Stimulated activated effector memory CD8-positive, alpha-beta T cell treated with anti-CD3 and anti-CD28 coated beads, Interleukin-12 subunit alpha, Interleukin-12 subunit beta, amount 100 ng/mL, for 72 hours (primary cell): ENCODE results near the gene STAT5A.
A peak's percentile ranks its signal among the peaks of the same experiment; 100 is the strongest.
"Not testable (repeated sequence)": the region's sequence is repeated elsewhere in the genome, so short reads cannot be mapped to it uniquely, and the experiment has no call there.

Source experiments
- ATAC-seq: fragments of 150-1000 bp; cut with Tn5 transposase; 2 replicates; pipeline ENCODE4 v1.10.0; 2021
- DNase-seq, 2 donors: peaks; one replicate each; pipeline ENCODE4 v3.0.0; 2021 to 2022; ENCODE audit warnings: low spot score in 2 of 2
- H3K27ac Mint-ChIP-seq: one replicate; pipeline ENCODE4 v1.8.0; 2022; ENCODE audit warnings: mild to moderate bottlenecking, mixed read lengths
- H3K36me3 Mint-ChIP-seq: one replicate; pipeline ENCODE4 v1.8.0; 2022; ENCODE audit warnings: mild to moderate bottlenecking, mixed read lengths
- H3K4me1 Mint-ChIP-seq: one replicate; pipeline ENCODE4 v1.8.0; 2022; ENCODE audit warnings: mixed read lengths
- H3K4me3 Mint-ChIP-seq: one replicate; pipeline ENCODE4 v1.8.0; 2022; ENCODE audit warnings: mild to moderate bottlenecking, mixed read lengths
- H3K9me3 Mint-ChIP-seq: one replicate; pipeline ENCODE4 v1.8.0; 2022; ENCODE audit warnings: mixed read lengths

The STAT5A gene

DNA sequence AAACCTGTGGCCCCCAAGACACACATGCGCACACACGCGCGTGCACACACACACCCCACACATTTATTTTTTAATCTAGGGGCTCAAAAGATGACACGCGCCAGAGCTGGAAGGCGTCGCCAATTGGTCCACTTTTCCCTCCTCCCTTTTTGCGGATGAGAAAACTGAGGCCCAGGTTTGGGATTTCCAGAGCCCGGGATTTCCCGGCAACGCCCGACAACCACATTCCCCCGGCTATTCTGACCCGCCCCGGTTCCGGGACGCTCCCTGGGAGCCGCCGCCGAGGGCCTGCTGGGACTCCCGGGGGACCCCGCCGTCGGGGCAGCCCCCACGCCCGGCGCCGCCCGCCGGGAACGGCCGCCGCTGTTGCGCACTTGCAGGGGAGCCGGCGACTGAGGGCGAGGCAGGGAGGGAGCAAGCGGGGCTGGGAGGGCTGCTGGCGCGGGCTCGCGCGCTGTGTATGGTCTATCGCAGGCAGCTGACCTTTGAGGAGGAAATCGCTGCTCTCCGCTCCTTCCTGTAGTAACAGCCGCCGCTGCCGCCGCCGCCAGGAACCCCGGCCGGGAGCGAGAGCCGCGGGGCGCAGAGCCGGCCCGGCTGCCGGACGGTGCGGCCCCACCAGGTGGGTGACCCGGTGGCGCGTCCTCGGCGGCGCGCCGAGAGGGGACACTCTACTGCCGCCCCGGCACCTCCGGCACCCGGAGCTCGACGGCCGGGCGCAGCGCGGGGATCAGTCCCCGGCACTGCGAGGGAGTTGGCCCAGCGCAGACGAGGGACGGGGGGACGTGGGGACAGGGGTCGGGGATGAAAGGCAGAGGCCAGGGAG lies at the start of gene STAT5A:
TSS of gene STAT5A (plus strand) at position 522 of the 826 bp plus-strand sequence. CDS start 914 bp downstream, outside the sequence.
- peak within 1 kb of the TSS; percentile 94 for H3K4me3 Mint-ChIP-seq
- H3K4me1 Mint-ChIP-seq, result peaks cover 64% of the 10 kb centered on the region
- H3K36me3 Mint-ChIP-seq, result peaks cover 73% of the 10 kb centered on the region
- peak within 1 kb of the TSS; percentile 98 for H3K27ac Mint-ChIP-seq
- H3K9me3 Mint-ChIP-seq, result no peaks in the 10 kb centered on the region
- ATAC-seq, result peak; percentile 82
- peak; percentile 58 to 87 for DNase-seq

DNA sequence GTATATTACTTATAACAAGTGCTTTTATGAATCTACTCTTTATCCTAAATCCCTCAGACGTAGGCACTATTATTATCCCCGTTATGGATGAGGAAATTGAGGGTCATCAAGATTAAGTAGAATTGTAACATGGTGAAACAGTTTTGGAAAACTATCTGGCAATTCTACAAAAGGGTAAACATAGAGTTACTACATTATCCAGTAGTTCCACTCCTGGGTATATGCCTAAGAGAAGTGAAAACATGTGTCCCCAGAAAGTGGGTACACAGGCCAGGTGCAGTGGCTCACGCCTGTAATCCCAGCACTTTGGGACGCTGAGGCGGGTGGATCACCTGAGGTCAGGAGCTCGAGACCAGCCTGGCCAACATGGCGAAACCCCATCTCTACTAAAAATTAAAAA lies 48.7 kb upstream of the STAT5A start:
- peaks cover 53% of the 10 kb centered on the region for H3K36me3 Mint-ChIP-seq
- not testable (repeated sequence) for H3K4me3 Mint-ChIP-seq, H3K9me3 Mint-ChIP-seq, H3K27ac Mint-ChIP-seq, ATAC-seq, DNase-seq
- H3K4me1 Mint-ChIP-seq, result peaks cover 41% of the 10 kb centered on the region

DNA sequence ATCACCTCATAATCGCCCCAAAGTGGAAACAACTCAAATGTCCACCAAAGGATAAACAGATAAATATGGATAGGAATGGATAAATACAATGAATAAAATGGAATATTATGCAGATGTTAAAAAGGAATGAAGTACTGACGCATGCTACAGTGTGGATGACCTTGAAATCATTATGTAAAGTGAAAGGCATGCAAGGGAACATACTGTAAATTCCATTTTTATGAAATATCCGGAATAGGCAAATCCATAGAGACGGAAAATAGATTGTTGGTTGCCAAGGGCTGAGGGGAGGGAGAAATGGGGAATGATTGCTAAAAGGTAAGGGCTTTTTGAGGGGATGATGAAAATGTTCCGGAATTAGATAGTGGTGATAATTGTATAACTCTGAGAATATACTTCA lies 48.1 kb upstream of the STAT5A start:
- Mint-ChIP-seq H3K4me1 (peaks cover 34% of the 10 kb centered on the region), H3K4me3 (no peak overlapping the region), H3K9me3 (no peaks in the 10 kb centered on the region), H3K27ac (no peak overlapping the region), H3K36me3 (peaks cover 58% of the 10 kb centered on the region)
- ATAC-seq, result no peak
- DNase-seq, result no peak

DNA sequence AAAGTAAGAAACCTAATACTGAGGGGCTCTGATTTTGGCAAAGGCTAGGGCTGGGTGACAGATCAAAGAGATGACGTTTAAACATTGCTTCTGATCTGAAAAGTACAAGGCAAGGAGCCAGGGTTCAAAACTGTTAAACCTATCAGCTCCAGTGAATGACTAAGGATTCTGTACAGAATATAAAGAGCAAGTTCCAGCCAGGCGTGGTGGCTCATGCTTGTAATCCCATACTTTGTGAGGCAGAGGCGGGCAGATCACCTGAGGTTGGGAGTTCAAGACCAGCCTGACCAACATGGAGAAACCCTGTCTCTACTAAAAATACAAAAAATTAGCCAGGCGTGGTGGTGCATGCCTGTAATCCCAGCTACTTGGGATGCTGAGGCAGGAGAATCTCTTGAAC lies 47.4 kb upstream of the STAT5A start:
- DNase-seq, H3K4me3 Mint-ChIP-seq, H3K9me3 Mint-ChIP-seq, H3K27ac Mint-ChIP-seq, ATAC-seq: not testable (repeated sequence)
- H3K36me3 Mint-ChIP-seq, result peaks cover 56% of the 10 kb centered on the region
- H3K4me1 Mint-ChIP-seq, result peaks cover 33% of the 10 kb centered on the region

DNA sequence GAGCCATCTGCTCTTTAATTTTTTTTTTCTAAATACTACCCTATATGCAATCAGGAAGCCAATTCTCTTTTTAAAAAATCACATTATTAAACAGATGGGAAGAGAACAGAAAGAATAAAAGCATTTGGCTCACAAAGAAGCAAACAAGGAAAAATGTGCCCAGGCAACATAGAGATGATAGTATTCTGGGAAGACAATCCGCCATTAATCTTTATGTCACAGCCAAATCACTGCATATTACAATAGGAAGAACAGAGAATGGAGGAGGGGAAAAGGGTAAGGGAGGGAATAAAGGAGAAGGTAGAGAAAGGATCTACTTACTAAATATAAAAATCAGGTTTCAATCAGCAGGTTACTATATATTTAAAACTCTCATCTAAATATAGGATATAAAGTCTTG lies 46.4 kb upstream of the STAT5A start:
- H3K4me1 Mint-ChIP-seq, result peaks cover 38% of the 10 kb centered on the region
- H3K9me3 Mint-ChIP-seq, result no peaks in the 10 kb centered on the region
- peak overlapping the region; percentile 20 for H3K27ac Mint-ChIP-seq
- DNase-seq (no peak), ATAC-seq (no peak)
- peaks cover 57% of the 10 kb centered on the region for H3K36me3 Mint-ChIP-seq
- H3K4me3 Mint-ChIP-seq, result no peak overlapping the region

DNA sequence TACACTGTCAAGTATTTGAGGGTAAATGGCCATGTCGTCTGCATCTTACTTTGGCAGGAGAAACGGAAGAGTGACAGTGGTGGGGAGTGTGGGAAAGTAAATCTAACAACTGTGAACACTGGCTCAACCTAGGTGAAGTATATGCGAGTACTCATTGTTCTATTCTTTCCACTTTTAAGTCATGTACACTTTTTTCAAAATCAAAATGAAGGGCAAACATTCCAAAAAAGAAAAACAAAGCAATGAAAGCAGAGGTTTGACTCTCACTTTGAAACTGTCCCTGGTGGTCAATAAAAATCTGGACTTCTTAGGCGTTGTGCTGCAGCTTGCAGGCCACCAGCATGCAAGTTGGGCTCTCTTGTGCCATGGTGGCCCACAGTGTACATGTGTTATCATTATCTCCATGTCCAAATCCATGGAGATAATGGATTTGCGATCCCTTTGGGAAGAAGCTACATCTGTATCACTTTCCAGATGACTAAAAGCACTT lies 44.8 kb upstream of the STAT5A start:
- no peak for DNase-seq
- peaks cover 66% of the 10 kb centered on the region for H3K36me3 Mint-ChIP-seq
- H3K9me3 Mint-ChIP-seq, result no peaks in the 10 kb centered on the region
- H3K4me3 Mint-ChIP-seq, result no peak overlapping the region
- peaks cover 54% of the 10 kb centered on the region for H3K4me1 Mint-ChIP-seq
- H3K27ac Mint-ChIP-seq, result no peak overlapping the region
- no peak for ATAC-seq

DNA sequence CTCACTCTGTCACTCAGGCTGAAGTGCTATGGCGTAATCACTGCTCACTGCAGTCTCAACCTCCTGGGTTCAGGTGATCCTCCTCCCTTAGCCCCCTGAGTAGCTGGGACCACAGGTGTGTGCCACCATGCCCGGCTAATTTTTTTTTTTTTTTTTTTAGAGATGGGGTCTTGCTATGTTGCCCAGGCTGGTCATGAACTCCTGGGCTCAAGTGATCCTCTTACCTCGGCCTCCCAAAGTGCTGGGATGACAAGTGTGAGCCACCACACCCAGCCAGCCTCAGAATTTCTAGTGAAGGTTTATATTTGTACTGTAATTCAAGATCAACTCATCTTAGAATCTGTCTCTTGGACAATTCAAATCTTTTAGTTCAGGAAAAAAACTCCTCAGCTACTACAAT lies 44.2 kb upstream of the STAT5A start:
- Mint-ChIP-seq H3K27ac (peak overlapping the region; percentile 45), H3K36me3 (peaks cover 66% of the 10 kb centered on the region), H3K4me1 (peaks cover 59% of the 10 kb centered on the region)
- not testable (repeated sequence) for DNase-seq, H3K4me3 Mint-ChIP-seq, H3K9me3 Mint-ChIP-seq, ATAC-seq

DNA sequence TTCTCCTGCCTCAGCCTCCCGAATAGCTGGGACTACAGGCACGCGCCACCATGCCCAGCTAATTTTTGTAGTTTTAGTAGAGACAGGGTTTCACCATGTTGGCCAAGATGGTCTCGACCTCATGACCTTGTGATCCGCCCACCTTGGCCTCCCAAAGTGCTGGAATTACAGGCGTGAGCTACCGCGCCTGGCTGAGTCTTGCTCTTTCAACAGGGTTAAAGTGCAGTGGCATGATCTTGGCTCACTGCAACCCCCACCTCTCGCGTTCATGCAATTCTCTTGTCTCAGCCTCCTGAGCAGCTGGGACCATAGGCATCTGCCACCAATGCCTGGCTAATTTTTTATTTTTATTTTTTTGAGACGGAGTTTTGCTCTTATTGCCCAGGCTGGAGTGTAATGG lies 43.1 kb upstream of the STAT5A start:
- not testable (repeated sequence) for H3K4me3 Mint-ChIP-seq, DNase-seq, ATAC-seq, H3K27ac Mint-ChIP-seq, H3K9me3 Mint-ChIP-seq
- peaks cover 71% of the 10 kb centered on the region for H3K36me3 Mint-ChIP-seq
- H3K4me1 Mint-ChIP-seq, result peaks cover 63% of the 10 kb centered on the region

DNA sequence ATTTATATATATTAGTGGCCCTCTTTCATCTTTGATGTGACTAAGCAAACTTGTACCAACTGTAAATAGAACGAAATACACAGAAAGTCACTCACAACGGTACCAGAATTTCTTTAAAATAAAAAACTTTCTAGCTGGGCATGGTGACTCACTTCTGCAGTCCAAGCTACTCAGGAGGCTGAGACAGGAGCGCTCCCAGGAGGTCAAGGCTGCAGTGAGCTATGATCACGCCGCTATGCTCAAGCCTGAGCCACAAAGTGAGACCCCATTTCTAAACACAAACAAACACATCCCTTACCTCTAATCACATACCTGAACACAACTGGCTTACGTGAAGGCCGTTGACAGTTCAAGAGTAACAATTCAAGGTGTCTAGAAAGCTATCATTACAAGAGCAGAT lies 41.8 kb upstream of the STAT5A start:
- ATAC-seq (peak; percentile 37), DNase-seq (no peak)
- H3K27ac Mint-ChIP-seq, result peak overlapping the region; percentile 98
- H3K9me3 Mint-ChIP-seq, result no peaks in the 10 kb centered on the region
- H3K4me3 Mint-ChIP-seq, result peak overlapping the region; percentile 81
- H3K36me3 Mint-ChIP-seq, result peaks cover 60% of the 10 kb centered on the region
- peaks cover 69% of the 10 kb centered on the region for H3K4me1 Mint-ChIP-seq

DNA sequence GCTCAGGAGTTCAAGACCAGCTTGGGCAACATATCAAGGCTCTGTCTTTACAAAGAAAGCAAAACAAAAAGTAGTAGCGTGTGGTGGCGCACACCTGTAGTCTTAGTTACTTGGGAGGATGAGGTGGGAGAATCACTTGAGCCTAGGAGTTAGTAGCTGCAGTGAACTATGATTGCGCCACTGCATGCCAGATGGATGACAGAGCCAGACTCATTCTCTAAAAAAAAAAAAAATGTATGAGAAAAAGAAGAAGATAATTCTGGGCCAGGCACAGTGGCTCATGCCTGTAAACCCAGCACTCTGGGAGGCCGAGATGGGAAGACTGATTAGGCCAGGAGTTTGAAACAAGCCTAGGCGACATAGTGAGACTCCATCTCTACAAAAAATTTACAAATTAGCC lies 40.6 kb upstream of the STAT5A start:
- Mint-ChIP-seq H3K9me3 (no peaks in the 10 kb centered on the region), H3K27ac (peak overlapping the region; percentile 98), H3K36me3 (peaks cover 59% of the 10 kb centered on the region), H3K4me1 (peaks cover 70% of the 10 kb centered on the region), H3K4me3 (peak overlapping the region; percentile 81)
- ATAC-seq, result no peak
- DNase-seq, result no peak

DNA sequence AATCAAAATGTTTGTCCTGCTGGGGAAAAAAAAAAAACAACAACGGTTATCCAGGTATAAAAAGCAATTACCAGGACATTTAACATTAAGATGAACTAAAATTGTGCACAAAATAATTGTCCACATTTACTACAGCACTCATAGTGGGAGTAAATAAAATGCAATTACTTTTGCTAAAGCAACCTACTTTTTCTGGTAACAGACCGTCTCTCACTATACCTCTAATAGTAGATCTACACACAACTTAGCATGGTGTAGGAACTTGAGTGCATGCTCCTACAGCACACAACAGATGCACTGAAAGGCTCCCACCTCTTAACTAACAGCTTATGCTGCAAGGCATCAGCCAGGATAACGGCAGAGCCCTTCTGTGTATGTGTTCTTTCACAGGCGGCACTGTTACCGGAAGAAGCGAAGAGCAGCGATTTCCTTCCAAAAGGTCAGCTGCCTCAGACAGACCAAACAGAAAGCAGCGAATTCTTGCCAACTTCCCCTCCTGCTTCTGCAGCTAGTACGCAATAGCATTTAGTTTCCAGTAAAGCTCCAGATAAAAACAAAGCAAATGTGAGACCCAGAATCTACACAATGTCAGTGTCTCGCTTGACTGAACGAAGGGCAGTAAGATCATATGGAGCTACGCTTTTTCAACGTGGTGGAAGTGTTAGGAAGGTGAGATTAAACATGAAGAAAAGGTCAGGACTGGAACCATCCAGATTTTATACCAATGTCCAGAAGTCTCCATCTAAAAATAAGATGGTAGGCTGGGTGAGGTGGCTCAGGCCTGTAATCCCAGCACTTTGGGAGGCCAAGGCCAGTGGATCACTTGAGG lies 39.7 kb upstream of the STAT5A start:
- peaks cover 74% of the 10 kb centered on the region for H3K4me1 Mint-ChIP-seq
- peak overlapping the region; percentile 98 for H3K27ac Mint-ChIP-seq
- ATAC-seq, result peak; percentile 78
- peak overlapping the region; percentile 81 for H3K4me3 Mint-ChIP-seq
- DNase-seq, result peak; percentile 40 to 79
- H3K36me3 Mint-ChIP-seq, result peaks cover 61% of the 10 kb centered on the region
- no peaks in the 10 kb centered on the region for H3K9me3 Mint-ChIP-seq

DNA sequence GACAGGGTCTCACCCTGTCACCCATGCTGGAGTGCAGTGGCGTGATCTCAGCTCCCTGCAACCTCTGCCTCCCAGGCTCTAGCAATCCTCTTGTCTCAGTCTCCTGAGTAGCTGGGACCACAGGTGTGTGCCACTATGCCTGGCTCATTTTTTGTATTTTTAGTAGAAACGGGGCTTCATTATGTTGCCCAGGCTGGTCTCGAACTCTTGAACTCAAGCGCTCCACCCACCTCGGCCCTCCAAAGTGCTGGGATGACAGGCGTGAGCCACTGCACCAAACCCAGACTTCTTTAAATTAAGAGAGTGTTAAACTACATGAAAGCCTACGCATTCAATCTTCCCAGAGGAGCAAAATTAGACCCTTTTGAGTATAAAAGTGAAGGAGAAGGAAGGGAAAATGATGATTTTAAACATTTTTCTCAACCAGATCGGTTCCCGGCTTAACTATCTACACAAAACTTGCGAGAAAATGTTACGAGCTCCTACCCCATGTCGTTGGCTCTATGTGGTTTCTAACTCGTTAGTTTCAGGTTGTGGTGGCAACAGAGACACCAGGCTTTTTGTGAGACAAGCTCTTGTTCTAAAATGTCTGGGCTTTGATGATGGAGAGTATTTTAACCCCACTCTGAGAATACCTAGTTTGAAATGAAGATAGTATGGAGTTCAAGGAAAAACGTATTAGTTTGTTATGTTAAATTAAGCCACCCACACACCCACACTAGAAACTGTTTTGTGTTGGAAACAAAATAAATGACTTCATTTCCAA lies 38.4 kb upstream of the STAT5A start:
- peak overlapping the region; percentile 81 for H3K4me3 Mint-ChIP-seq
- peaks cover 49% of the 10 kb centered on the region for H3K36me3 Mint-ChIP-seq
- peak in 1 of 2 donors; percentile 74 for DNase-seq
- peak; percentile 73 for ATAC-seq
- peaks cover 80% of the 10 kb centered on the region for H3K4me1 Mint-ChIP-seq
- peak overlapping the region; percentile 98 for H3K27ac Mint-ChIP-seq
- no peaks in the 10 kb centered on the region for H3K9me3 Mint-ChIP-seq

DNA sequence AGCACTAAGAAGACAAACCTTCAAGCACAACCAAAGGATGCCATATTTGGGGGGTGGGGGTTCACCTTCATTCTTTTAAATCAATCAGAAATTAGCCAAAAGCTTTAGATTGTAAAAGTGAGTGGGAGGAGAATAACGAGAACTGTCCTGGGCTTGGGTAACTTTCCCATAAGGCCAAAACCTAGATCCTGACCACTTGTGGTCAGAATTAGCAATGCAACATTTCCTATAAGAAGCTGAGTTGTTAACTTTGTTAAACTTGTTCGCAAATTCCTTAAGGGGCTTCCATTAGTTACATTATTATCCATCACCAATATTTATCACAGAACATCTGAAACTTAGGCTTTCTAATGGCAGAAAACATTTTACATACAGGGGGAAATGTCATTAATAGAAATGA lies 37.2 kb upstream of the STAT5A start:
- Mint-ChIP-seq H3K9me3 (no peaks in the 10 kb centered on the region), H3K4me3 (peak overlapping the region; percentile 81), H3K27ac (peak overlapping the region; percentile 98), H3K4me1 (peaks cover 89% of the 10 kb centered on the region), H3K36me3 (peaks cover 42% of the 10 kb centered on the region)
- DNase-seq (no peak), ATAC-seq (no peak)

DNA sequence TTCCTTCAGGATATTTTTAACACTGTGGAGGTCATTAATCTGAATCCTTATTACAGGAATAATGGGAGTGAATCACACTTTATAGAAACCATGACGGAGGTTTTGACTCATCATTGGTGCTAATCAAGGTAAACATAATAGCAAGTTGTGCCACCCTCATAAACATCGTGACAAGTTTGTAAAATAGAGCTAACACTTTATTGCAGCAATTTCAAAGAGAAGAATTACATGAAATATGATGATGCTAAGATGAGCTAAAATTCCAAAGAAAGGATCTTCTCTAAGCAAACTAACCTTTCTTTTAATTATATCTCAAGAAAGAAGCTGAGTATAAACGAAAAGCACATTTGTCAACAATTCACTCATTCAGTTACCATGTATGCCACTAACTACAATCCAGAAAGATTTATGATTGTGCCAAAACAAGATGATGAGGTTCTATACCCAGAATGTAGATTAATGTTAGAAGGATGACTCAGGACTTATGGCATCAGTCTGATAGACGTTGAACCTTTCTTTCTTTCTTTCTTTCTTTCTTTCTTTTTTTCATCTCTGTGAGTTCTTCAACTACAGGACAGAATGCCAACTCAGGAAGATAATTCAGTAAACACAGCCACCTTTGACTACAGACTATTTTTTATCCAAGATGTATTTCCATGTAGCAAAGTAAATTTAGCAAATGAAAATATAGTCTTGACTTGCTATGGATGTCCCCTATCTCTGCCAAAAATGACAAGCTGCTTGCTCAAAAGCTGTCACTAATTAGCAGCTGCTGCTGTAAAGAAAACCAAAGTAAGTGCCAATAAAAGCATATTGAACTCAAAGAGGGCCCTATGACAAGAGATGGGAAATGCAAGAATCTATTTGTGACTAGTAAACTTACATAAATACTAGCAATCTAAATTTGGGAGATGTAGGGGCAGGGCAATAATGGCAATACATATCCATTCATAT lies 35.4 kb upstream of the STAT5A start:
- peak overlapping the region; percentile 81 for H3K4me3 Mint-ChIP-seq
- H3K27ac Mint-ChIP-seq, result peak overlapping the region; percentile 98
- no peaks in the 10 kb centered on the region for H3K9me3 Mint-ChIP-seq
- DNase-seq (no peak), ATAC-seq (peak; percentile 88)
- peaks cover 32% of the 10 kb centered on the region for H3K36me3 Mint-ChIP-seq
- H3K4me1 Mint-ChIP-seq, result peaks cover 81% of the 10 kb centered on the region
